Stimulated activated CD8-positive, alpha-beta memory T cell treated with anti-CD3 and anti-CD28 coated beads, Interleukin-7, amount 100 ng/mL, for 24 hours (primary cell): ENCODE results near the gene HS2ST1.
"Not testable (repeated sequence)": the region's sequence is repeated elsewhere in the genome, so short reads cannot be mapped to it uniquely, and the experiment has no call there.

Source experiments
- DNase-seq: peaks from one replicate; pipeline ENCODE4 v3.0.0-alpha.2; 2020; ENCODE audit warnings: low read depth

The HS2ST1 gene

GRCh38 chr1:87066708-87067107, 152.3 kb downstream of the HS2ST1 start:
- not testable (repeated sequence) for DNase-seq

GRCh38 chr1:87072411-87072810, 158.0 kb downstream of the HS2ST1 start:
- no peak for DNase-seq

GRCh38 chr1:87072904-87073303, 158.5 kb downstream of the HS2ST1 start:
- DNase-seq: no peak

GRCh38 chr1:87074001-87074795, 159.8 kb downstream of the HS2ST1 start:
- DNase-seq: no peak

GRCh38 chr1:87077959-87078639, 163.7 kb downstream of the HS2ST1 start:
- no peak for DNase-seq

GRCh38 chr1:87084244-87084836, 169.9 kb downstream of the HS2ST1 start:
- DNase-seq: no peak

- no peak for DNase-seq
Observed at GRCh38 chr1:87086120-87086519, 171.7 kb downstream of the HS2ST1 start.

GRCh38 chr1:87089070-87089736, 174.8 kb downstream of the HS2ST1 start:
- no peak for DNase-seq

GRCh38 chr1:87089823-87090222, 175.4 kb downstream of the HS2ST1 start:
- DNase-seq: no peak

GRCh38 chr1:87091425-87091824, 177.0 kb downstream of the HS2ST1 start:
- DNase-seq: no peak

GRCh38 chr1:87092846-87093245, 178.4 kb downstream of the HS2ST1 start:
- no peak for DNase-seq

- no peak for DNase-seq
Observed at GRCh38 chr1:87093286-87093685, 178.9 kb downstream of the HS2ST1 start.

GRCh38 chr1:87094238-87094637, 179.8 kb downstream of the HS2ST1 start:
- no peak for DNase-seq

- DNase-seq: no peak
Observed at GRCh38 chr1:87100271-87100670, 185.8 kb downstream of the HS2ST1 start.

GRCh38 chr1:87103074-87103473, 188.6 kb downstream of the HS2ST1 start:
- DNase-seq: no peak

- no peak for DNase-seq
Observed at GRCh38 chr1:87104140-87104539, 189.7 kb downstream of the HS2ST1 start.

- no peak for DNase-seq
Observed at GRCh38 chr1:87104945-87105344, 190.5 kb downstream of the HS2ST1 start.

- no peak for DNase-seq
Observed at GRCh38 chr1:87106144-87106543, 191.7 kb downstream of the HS2ST1 start.

GRCh38 chr1:87106867-87107266, 192.4 kb downstream of the HS2ST1 start:
- no peak for DNase-seq

- DNase-seq: no peak
Observed at GRCh38 chr1:87108228-87108627, 193.8 kb downstream of the HS2ST1 start.

- DNase-seq: no peak
Observed at GRCh38 chr1:87108814-87109411, 194.5 kb downstream of the HS2ST1 start.
